Right ventricle myocardium inferior (tissue), 1 donor: Measurements from ENCODE around the gene REV3L. TPM values are rescaled to one million over a fixed set of nuclear protein-coding genes. Genes with fewer than 3 reads are reported as not detected.
"Not testable (repeated sequence)": the region's sequence is repeated elsewhere in the genome, so short reads cannot be mapped to it uniquely, and the experiment has no call there.

Source experiments
- ATAC-seq: fragments of 200-7000 bp; cut with Tn5 transposase; one replicate; pipeline ENCODE4 v1.9.1; 2020; ENCODE audit warnings: mild to moderate bottlenecking, moderate library complexity
- DNase-seq: peaks from one replicate; pipeline ENCODE4 v3.0.0; 2021; ENCODE audit errors: missing footprints
- intact Hi-C: fragments of 100-400 bp; cut with DNase I; formaldehyde crosslinking; loops from one replicate; pipeline ENCODE4 v1.11.0; 2022
- total RNA-seq: library from RNA; stranded (reverse); fragmentation: NEBNext Ultra II Directional; extraction: Animal tissue kit (Norgen Biotek cat#: 25700); gene quantifications from one replicate; pipeline ENCODE4 v1.2.1, GENCODE V29; 2021
- donor health status: DM: no; HTN: yes; CAD: no; lungs with severe emphysema.

REV3L gene
- total RNA-seq, 1 donor from 2014 or later: 16.7 TPM

DNA sequence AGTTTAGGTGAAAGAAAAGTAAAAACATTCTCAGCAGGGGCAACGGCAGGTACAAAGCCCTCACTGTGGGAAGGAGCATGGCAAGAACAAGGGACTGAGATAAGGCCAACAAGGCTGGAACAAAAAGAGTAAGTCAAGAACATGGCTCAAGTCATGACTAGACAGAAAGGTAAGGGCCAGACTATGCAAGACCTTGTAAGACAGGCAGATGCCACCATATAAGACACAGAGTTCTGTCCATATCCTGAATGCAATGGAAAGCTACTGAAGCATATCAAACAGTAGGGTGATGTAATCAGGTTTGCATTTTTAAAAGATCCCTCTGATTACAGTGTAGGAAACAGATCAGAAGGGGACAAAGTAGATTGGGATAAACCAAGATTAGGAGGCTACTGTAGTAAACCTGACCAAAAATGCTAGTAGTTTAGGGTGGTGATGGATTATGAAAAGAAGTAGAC lies 5.5 kb downstream of the REV3L start:
- DNase-seq (no peak), ATAC-seq (no peak)
- intact Hi-C loops: loop anchor here (10.0 kb wide), 2 partner anchors 63 to 103 kb away; no protein-coding TSS in a partner anchor

DNA sequence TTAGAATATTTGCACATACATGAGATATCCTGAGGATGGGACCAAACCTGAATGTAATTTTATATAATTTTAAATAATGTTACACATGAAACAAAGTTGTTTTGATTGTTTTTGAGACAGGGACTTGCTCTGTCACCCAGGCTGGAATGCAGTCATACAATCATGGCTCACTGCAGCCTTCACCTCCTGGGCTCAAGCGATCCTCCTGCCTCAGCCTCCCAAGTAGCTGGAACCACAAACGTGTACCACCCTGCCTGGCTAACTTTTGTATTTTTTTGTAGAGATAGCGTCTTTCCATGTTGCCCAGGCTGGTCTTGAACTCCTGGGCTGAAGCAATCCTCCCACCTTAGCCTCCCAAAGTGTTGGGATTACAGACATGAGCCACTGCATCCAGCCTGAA lies 7.0 kb downstream of the REV3L start:
- intact Hi-C loops: loop anchor here (10.0 kb wide), 2 partner anchors 61 to 101 kb away; no protein-coding TSS in a partner anchor
- ATAC-seq: not testable (repeated sequence)

DNA sequence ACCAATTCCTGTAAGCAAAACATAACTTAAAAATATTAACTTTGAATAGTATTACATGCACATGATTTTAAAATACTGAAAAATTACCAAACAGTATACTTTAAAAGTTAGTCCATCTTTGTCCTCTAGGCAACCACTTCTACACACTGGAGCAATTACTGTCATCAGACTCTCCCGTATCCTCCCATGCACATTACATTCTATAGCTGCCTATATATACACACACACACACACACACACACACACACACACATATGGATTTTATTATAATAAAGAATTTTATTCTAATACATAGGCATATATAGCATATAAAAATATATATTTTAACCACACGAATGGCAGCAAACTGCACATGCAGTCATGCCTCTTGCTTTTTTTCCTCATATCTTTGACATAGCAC lies 8.2 kb downstream of the REV3L start:
- no peak for DNase-seq
- intact Hi-C loops: loop anchor here (10.0 kb wide), 2 partner anchors 60 to 100 kb away; no protein-coding TSS in a partner anchor

More for the DNA sequence above, 7.0 kb downstream of the REV3L start:
- DNase-seq: not testable (repeated sequence)

DNA sequence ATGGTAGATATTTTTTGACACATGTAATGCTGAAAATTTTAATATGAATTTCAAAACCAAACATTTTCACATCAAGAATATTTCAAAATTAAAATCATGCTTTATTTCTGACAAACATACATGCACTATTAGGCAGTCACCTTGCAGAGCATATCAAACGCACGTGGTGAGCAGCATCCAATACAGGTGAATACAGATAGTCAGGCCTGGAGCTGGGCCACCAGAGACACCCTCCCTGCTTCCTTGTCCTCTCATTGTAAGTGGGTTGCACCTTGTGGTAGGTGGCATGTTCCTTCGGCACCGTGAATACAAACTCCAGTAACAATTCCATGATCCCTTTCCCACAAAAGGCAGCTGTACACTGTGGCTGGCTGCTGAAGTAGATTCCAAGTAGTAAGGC lies 8.9 kb downstream of the REV3L start:
- ATAC-seq: no peak
- intact Hi-C loops: loop anchor here (10.0 kb wide), 2 partner anchors 59 to 99 kb away; no protein-coding TSS in a partner anchor
- no peak for DNase-seq

More for the DNA sequence above, 8.2 kb downstream of the REV3L start:
- ATAC-seq: no peak

DNA sequence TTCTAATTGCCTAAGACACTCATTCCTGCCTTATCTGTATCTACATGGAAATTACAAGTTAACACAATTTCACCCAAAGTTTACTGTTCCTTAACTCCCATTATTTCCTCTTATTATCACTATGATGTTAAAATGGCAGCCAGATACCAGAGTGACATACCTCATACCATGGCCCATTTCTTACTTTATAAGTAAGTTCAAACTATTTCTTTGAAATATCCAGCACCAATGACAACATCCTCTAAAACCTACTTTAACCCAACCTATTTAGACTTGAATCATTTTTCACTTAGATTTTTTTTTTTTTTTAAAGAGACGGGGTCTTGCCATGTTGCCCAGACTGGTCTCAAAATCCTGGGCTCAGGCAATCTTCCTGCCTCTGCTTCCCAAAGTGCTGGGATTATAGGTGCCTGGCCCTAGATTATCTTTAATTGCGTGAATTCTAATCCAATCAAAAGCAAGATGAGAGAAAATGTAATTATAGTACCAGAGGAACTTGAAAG lies 10.0 kb downstream of the REV3L start:
- ATAC-seq (no peak), DNase-seq (no peak)
- intact Hi-C loops: loop anchor here (10.0 kb wide), 2 partner anchors 58 to 98 kb away; no protein-coding TSS in a partner anchor

DNA sequence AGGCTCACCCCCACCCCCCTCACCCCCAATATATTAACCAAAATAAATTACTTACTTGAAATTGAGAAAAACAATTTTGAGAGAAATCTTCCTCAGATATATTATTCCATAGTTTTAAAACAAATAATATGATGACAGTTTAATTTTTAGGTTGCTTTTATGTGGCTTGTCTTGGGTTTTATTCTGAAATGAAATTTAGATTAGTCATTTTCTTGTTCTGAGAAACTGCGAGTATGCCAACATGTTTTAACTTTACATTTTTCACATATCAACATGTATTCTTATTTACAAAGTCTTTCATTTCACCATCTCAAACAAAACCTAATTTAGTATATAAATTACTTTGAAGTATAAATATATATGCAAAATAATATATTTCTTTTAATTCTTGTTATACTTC lies 11.1 kb downstream of the REV3L start:
- intact Hi-C loops: loop anchor here (10.0 kb wide), 2 partner anchors 57 to 97 kb away; no protein-coding TSS in a partner anchor
- ATAC-seq: no peak

DNA sequence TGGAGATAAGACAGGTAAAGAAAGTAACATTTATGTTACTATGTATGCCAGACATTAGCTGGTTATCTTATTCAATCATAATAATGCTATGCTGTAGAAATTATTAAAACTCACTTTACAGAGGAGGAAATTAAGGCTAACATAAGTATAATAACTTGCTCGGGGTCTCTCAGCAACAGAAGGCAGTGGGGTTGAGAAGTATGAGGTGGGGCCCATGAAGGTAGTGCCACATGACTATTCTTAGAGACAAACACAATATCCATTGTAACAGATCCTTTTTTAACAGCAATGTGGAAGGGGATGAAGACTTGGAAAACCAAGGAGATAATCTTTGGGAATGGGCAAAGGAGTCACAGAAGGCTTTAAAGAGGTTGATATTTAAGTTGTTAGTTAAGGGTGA lies 11.5 kb downstream of the REV3L start:
- intact Hi-C loops: loop anchor here (10.0 kb wide), 2 partner anchors 57 to 97 kb away; no protein-coding TSS in a partner anchor
- ATAC-seq: no peak
- no peak for DNase-seq

More for the DNA sequence above, 11.1 kb downstream of the REV3L start:
- no peak for DNase-seq

DNA sequence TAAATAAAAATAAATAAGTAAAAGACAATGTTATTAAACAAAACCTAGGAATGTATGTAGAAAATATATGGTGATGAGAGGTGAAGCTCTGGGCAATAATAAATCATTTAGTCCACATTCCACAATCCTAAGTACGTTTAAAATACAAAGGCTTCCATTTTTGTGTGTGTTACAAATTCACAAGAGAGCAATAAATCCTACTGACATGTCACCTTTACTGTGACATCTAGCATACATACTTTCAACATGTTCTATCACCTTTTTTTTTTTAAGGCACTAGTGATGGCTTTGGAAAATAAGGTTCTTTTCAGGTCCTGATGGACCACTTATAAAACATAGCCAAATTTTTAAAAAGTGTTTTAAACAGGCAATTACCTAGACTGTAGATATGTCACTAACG lies 12.0 kb downstream of the REV3L start:
- intact Hi-C loops: loop anchor here (10.0 kb wide), 2 partner anchors 56 to 96 kb away; no protein-coding TSS in a partner anchor
- no peak for DNase-seq
- ATAC-seq: no peak

DNA sequence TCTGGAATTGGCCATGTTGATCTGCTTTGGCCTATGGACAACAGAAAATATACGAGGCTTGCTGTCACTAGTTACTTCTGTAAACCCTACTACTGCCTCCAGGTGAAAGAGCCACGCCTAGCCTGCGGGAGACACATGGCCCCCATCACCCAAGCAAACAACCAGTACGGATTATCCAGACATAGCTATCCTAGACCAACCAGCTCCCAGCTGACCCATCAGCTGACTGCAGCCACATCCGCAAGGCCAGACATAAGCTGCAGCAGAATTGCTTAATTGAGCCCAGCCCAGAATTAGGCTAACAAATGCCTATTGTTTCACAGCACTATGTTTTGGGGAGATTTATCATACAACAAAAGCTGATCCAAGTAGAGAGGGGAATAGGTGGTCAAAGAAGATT lies 13.5 kb downstream of the REV3L start:
- DNase-seq (no peak), ATAC-seq (no peak)
- intact Hi-C loops: no loop called here

DNA sequence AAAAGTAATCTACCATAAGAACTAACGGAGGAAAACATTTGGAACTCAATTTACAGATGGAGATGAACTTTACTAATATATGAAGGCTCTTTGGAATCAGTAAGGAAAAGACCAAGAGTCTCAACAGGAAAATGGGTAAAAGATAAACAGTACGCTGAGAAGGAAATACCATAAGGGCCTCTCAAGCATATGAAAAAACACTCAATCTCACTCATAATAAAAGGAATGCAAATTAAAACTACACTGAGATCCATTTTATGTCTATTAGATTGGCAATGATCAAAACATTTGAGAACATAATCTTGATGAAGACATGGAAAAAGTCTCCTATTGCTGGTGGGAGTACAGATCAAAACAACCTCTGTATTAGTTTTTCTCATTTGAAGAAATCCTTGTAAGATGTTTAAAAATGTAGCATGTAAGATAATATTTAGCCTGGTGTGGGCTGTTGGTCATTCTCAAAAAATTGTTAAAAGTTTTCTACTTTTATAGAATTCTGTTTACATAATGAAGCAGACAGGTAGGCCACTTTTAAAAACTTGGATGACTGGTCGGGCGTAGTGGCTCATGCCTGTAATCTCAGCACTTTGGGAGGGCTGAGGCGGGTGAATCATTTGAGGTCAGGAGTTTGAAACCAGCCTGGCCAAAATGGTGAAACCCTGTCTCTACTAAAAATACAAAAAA lies 14.5 kb downstream of the REV3L start:
- no peak for DNase-seq
- intact Hi-C loops: no loop called here
- no peak for ATAC-seq

DNA sequence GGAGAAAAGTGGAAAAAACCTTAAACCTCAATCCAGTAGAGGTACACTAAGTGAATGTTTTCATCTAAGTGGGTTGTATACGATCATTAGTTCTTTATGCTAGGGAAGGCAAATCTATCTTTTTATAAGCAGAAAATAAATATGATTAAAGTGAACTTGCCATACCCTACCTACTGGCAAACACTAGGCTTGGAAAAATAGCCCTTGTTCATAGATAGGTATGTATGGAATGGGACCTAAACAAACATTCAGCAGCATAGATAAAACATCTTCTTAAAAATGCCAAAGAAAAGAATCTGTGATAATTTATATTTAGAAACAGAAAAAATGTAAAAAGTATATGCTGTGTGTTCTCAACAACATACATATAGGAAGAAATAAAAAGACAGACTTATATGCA lies 18.8 kb downstream of the REV3L start:
- ATAC-seq: no peak
- intact Hi-C loops: no loop called here
- DNase-seq: no peak

DNA sequence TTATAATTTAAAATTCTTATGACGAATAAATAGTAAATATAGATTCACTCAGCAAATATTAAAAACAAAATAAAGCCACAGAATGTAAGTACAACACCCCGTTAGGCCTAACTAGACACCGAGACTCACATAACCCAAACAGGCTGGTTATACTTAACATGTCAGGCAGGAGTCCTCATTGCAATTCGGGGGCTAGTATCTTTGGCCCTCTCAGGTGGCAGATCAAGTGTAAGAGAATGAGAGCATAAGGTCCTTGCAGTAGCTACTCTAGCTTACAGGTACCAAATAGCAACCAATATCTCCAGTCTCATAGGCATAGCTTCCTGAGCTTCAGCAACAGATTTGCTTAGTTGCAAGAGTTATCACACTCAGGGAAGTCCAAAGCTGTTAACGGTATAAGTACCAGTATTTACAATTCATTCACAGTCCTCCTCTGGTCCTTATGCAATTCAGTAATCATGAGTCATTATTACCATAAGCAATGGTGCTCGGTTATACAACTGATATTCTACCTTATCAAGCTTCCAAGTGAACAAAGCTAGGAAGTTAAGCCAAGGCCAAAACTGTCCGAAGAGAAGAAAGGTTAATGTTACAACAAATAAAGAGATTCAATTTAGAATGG lies 20.1 kb downstream of the REV3L start:
- ATAC-seq (peak; percentile 70), DNase-seq (no peak)
- intact Hi-C loops: no loop called here

DNA sequence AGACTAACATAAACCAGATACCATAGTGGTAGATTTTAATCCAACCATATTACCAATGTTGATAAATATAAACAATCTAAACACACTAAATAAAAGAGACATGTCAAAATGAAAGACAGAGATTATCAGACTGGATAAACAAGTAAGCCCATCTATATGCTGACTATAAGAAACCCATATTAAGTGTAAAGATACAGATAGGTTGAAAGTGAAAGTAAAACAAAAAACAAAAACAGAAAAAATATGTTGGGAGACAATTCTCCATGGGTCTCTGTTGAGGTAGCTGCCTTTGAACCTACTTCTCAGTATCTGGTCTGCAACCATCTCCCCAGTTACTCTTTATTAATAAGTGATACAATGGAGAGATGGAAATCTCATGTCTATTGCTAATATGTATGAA lies 21.2 kb downstream of the REV3L start:
- DNase-seq: no peak
- intact Hi-C loops: no loop called here
- ATAC-seq: no peak

DNA sequence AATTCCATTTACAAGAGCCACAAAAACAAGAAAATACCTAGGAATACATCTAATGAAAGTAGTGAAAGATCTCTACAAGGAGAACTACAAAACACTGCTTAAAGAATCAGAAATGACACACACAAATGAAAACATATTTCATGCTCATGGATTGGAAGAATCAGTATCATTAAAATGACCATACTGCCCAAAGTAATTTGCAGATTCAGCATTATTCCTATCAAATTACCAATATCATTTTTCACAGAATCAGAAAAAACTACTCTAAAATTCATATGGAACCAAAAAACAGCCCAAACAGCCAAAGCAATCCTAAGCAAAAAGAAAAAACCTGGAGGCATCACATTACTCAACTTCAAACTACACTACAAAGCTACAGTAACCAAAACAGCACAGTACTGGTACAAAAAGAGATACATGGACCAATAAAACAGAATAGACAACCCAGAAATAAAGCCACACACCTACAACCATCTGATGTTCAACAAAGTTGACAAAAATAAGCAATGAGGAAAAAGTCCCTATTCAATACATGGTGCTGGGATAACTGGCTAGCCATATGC lies 24.3 kb downstream of the REV3L start:
- intact Hi-C loops: no loop called here
- ATAC-seq (no peak), DNase-seq (no peak)

DNA sequence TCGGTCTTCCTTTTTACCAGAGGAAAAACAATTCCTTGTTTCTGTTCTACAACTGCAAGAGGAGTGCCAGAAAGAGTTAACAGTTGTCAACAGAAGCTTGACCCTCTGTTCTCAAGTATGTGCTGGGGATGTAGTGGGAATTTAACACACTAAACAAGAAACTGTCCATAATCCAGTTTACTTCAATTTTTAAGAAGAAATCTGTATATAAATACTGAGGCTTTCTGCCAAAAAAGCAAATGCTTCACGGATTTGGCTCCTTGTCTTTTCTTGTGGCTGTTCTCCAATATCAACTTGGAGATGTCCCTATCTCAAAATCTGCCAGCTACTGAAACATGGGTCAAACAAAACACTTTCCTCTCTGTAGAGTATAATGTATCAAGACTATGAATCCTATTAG lies 26.8 kb downstream of the REV3L start:
- intact Hi-C loops: no loop called here
- DNase-seq: no peak
- no peak for ATAC-seq

DNA sequence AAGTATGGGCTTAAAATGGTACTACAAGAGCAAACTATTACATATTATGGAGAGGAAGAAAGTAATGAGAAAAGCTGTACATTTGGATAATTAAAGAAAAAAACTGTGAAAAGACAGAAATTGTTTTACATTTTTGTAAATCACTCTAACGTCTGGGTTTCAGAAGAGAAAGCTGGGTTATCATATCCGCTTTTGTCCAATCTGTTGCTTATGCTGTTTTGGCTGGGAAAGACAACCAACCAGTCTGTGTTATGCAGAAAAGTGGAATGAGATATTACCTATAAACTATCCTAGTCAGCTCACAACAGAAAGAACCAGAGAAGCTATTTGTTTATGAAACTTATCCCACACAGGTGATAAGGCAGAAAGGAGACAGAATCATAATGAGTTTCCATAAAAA lies 32.4 kb downstream of the REV3L start:
- no peak for ATAC-seq
- intact Hi-C loops: no loop called here
- DNase-seq: no peak

DNA sequence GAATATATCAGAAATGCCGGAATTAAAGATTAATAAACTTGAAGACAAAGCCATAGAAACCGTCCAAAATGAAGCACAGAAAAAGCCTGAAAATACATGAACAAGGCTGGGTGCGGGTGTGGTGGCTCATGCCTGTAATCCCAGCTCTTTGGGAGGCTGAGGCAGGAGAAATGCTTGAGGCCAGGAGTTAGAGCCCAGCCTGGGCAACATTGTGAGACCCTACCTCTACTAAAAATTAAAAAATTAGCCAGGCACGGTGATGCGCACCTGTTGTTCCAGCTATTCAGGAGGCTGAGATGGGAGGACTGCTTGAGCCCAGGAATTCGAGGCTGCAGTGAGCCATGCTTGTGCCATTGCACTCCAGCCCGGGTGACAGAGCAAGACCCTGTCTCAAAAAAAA lies 32.9 kb downstream of the REV3L start:
- ATAC-seq (no peak), DNase-seq (peak; percentile 6)
- intact Hi-C loops: no loop called here

DNA sequence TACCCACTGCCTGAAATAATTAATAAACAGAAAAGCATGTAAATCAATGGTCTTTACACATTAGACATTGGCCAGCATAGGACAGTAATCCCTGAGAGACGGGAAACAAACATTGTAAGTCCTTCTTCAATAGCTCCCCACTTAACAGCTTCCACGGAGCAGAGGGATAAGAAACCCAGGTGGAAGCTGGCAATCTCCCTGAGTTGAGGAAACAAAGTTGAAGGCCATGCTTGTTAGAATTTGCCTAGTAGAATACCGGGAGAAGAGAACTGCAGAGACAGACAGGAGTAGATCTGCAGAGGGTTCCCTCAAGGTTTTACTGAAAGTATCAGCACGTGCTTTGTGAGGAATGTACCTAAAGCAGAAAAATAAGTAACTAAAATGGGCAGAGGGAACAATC lies 33.9 kb downstream of the REV3L start:
- ATAC-seq (no peak), DNase-seq (no peak)
- intact Hi-C loops: no loop called here

DNA sequence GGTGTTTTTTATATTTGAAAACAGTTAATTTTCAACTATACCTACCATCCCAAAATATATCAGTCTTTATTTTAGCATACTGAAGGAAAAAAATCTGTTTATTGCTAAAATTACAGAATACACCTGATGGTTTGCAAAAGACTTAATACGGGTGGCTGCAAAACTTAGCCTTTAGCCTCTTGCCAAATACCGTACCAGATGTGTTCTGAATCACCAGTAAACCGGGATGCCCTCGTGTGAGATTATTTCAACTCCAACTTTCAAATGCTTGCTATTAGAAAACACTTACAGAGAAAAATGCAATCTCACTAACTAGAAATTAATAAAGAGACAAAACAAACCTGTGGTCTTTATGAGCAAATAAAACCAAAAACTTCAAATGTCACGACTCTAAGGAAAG lies 36.0 kb downstream of the REV3L start:
- DNase-seq (no peak), ATAC-seq (no peak)
- intact Hi-C loops: no loop called here

DNA sequence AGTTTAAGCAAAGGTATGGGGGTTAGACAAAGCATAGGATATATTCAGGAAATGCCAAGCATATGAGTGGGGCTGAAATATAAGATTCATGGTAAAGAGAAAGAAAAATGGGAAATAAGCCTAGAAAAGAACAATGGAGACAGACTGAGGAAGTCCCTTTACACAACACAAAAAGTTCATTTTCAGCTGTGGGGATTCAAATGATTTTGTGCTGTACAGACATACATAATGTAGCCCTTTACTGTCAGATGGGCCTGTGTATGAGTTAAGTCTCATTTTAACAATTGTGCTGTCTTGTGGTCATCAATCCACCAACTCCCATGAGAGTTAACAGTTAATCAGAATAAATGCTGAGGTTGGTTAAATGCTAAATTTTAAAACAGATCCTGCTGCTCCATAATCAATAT lies 37.2 kb downstream of the REV3L start:
- DNase-seq: no peak
- intact Hi-C loops: no loop called here
- ATAC-seq: no peak
